GM21515 (cell line): ENCODE data around the gene TTL.

ENCODE experiments used
- ATAC-seq: cut with Tn5 transposase; IDR thresholded peaks from one replicate; pipeline ENCODE4 v1.9.1; 2021; ENCODE audit not compliant: unreplicated experiment

The TTL gene

GRCh38 chr2:112580084-112580483 is 98.1 kb downstream of the TTL start:
- no peak for ATAC-seq

GRCh38 chr2:112582314-112582746 is 100.4 kb downstream of the TTL start:
- no peak for ATAC-seq

- ATAC-seq: no peak
These were observed 101.7 kb downstream of the TTL start for GRCh38 chr2:112583497-112584133.

GRCh38 chr2:112584134-112584890 is 102.4 kb downstream of the TTL start, which contains the start of gene CHCHD5:
CHCHD5 (plus strand) TSS chr2:112584609; CDS start chr2:112584648, 39 bp downstream.
- ATAC-seq: peak; percentile 80

GRCh38 chr2:112584891-112585250 is 102.9 kb downstream of the TTL start:
- no peak for ATAC-seq

- ATAC-seq: no peak
These were observed 103.4 kb downstream of the TTL start for GRCh38 chr2:112585400-112585799.

- ATAC-seq: no peak
These were observed 104.0 kb downstream of the TTL start for GRCh38 chr2:112585873-112586464.

GRCh38 chr2:112588611-112589045 is 106.7 kb downstream of the TTL start:
- no peak for ATAC-seq
